ENCODE measurements around the gene MCC.

The MCC gene

DNA sequence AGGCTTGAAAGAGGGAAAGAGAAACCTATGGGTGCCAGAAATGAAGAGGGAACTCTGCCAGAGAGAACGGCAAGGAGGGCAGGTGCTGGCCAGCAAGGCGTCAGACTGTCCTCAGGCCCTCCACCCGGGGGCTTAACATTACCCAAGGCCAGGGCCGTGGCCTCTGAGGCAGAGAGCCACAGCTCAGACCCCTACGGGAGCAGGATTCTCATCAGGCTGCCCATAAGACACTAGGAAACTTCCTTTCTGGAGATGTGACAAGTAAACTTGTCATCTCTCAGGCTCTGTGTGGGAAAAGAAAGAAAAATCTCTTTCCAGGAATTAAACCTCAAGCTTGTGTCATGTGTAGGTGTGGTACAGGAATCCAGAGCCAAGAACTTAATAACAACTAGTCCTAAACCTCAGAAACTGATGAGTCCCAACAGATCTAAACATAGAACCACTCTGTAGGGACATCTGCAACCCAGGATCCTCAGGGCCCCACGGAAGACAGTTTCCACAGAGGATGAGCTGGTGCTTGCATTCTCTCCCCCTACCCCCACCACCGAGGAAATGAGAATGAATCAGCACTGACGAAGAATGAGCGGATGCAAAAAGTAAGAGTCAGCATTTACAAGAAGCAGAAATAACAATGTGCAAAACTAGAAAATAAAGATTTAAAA lies 437.4 kb downstream of the MCC start:
- no peak overlapping the region for H3K27ac ChIP-seq (ENCODE audit: low read depth, low read length)
- no peaks in the 10 kb centered on the region for H3K79me1 ChIP-seq (ENCODE audit: low read length)
- no peak overlapping the region for H2BK12ac ChIP-seq (ENCODE audit: low read length)
- no peaks in the 10 kb centered on the region for H3K79me2 ChIP-seq (ENCODE audit: control insufficient read depth, insufficient read depth, low read length, poor library complexity)
- peaks cover 1% of the 10 kb centered on the region for H3K9me3 ChIP-seq (ENCODE audit: insufficient read depth, low read depth, low read length)
- no peak overlapping the region for H3K23ac ChIP-seq (ENCODE audit: low read length)
- no peaks in the 10 kb centered on the region for H3K27me3 ChIP-seq (ENCODE audit: insufficient read depth, low read length)
- H3K4me2 ChIP-seq (ENCODE audit: low read length) = no peak overlapping the region
- no peak overlapping the region for H3K18ac ChIP-seq (ENCODE audit: low read length)
- peak in 1 of 2 donors; percentile 9 for DNase-seq
- H2AFZ ChIP-seq (ENCODE audit: insufficient read depth, low read length, poor library complexity) = no peak overlapping the region
- H2BK120ac ChIP-seq (ENCODE audit: insufficient read depth, low read length, poor library complexity) = no peak overlapping the region
- no peak overlapping the region for H3K4me3 ChIP-seq (ENCODE audit: low read depth, low read length)
- no peak overlapping the region for H2AK5ac ChIP-seq (ENCODE audit: low read length)
- H3K9ac ChIP-seq (ENCODE audit: low read length) = no peak overlapping the region
- H4K12ac ChIP-seq (ENCODE audit: low read depth, low read length) = no peak overlapping the region
- H4K91ac ChIP-seq (ENCODE audit: low read depth, low read length) = no peak overlapping the region
- H3K4ac ChIP-seq (ENCODE audit: low read depth, low read length) = no peak overlapping the region
- WGBS (ENCODE audit: extremely low coverage, insufficient coverage, insufficient read length) = no CpG with 5 or more reads among the region's 9 CpGs
- no peak overlapping the region for H4K8ac ChIP-seq (ENCODE audit: low read depth, low read length)
- no peak overlapping the region for H2BK5ac ChIP-seq (ENCODE audit: low read depth, low read length, poor library complexity)
- no peak overlapping the region for H3K14ac ChIP-seq (ENCODE audit: low read length)
- no peaks in the 10 kb centered on the region for H3K36me3 ChIP-seq (ENCODE audit: control insufficient read depth in 1 of 2, insufficient read depth in 2 of 2, low read length in 2 of 2)
- H3K4me1 ChIP-seq (ENCODE audit: control insufficient read depth in 1 of 2, insufficient read depth in 2 of 2, low read length in 2 of 2) = peaks cover 11 to 15% of the 10 kb centered on the region in 2 experiments

DNA sequence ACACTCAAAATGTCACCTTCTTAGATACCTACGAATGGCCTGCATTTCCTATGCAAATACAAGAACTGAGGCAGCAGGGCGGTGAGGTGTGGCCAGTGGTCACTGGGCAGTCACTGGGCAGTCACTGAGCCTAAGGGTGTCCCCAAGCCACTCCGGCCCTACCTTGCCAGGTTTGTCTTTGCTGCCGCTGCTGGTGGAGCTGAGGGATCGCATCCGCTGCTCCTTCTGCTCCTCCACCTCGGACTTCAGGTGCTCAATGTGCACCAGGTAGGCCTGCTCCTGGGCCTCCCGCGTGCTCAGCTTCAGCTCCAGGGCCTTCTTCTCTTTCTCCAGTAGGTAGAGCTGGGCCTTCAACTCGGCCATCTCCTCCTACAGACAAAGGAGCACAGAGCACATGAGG lies 439.3 kb downstream of the MCC start:
- Histone ChIP-seq H2BK5ac (ENCODE audit: low read depth, low read length, poor library complexity) (no peak overlapping the region), H3K4me2 (ENCODE audit: low read length) (no peak overlapping the region), H3K27ac (ENCODE audit: low read depth, low read length) (no peak overlapping the region), H2BK12ac (ENCODE audit: low read length) (no peak overlapping the region), H4K8ac (ENCODE audit: low read depth, low read length) (no peak overlapping the region), H3K79me2 (ENCODE audit: control insufficient read depth, insufficient read depth, low read length, poor library complexity) (no peaks in the 10 kb centered on the region), H4K91ac (ENCODE audit: low read depth, low read length) (no peak overlapping the region), H3K9ac (ENCODE audit: low read length) (no peak overlapping the region), H3K4me3 (ENCODE audit: low read depth, low read length) (peak overlapping the region; percentile 61), H3K23ac (ENCODE audit: low read length) (no peak overlapping the region), H2AFZ (ENCODE audit: insufficient read depth, low read length, poor library complexity) (no peak overlapping the region), H3K4me1 (ENCODE audit: control insufficient read depth in 1 of 2, insufficient read depth in 2 of 2, low read length in 2 of 2) (peaks cover 11 to 15% of the 10 kb centered on the region in 2 experiments), H3K9me3 (ENCODE audit: insufficient read depth, low read depth, low read length) (peaks cover 1% of the 10 kb centered on the region), H3K14ac (ENCODE audit: low read length) (no peak overlapping the region), H3K4ac (ENCODE audit: low read depth, low read length) (no peak overlapping the region), H2AK5ac (ENCODE audit: low read length) (no peak overlapping the region), H3K79me1 (ENCODE audit: low read length) (no peaks in the 10 kb centered on the region), H3K36me3 (ENCODE audit: control insufficient read depth in 1 of 2, insufficient read depth in 2 of 2, low read length in 2 of 2) (no peaks in the 10 kb centered on the region), H2BK120ac (ENCODE audit: insufficient read depth, low read length, poor library complexity) (no peak overlapping the region), H3K18ac (ENCODE audit: low read length) (no peak overlapping the region), H3K27me3 (ENCODE audit: insufficient read depth, low read length) (no peaks in the 10 kb centered on the region), H4K12ac (ENCODE audit: low read depth, low read length) (no peak overlapping the region)
- DNase-seq = no peak
- no CpG with 5 or more reads among the region's 10 CpGs for WGBS (ENCODE audit: extremely low coverage, insufficient coverage, insufficient read length)

DNA sequence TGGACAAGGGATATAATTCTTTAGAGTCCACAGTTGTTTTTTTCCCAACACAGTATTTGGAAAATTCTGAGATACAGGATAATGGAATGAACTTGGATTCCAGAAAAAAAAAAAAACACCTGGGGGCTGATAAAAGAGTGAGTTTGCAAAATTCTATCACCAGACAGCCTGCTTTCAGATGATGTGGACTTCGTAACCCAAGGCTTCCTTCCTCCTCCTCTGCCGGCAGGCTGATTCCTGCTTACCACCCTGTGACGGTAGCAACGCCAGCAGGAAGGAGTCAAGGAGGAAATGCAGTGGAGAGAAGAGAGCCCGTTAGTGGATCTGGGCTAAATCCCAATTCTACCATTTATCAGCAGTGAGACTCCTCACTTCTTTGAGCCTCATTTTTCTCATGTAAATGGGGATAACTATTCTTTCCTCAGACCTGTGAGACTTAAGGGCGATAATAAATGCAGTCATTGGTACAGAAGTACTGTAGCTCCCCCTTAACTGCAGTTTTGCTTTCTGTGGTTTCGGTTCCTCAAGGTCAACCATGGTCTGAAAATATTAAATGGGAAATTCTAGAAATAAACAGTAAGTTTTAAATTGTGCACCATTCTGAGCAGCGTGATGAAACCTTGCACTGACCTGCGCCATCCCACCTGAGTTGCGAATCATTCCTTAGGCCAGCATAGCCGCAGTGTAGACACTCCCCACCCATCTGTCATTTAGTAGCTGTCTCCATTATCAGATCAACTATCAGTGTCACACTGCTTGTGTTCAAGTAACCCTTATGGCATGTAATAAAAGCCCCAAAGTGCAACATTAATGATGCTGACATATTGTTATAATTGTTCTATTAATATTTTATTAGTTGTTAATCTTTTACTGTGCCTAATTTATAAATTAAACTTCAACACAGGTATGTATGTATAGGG lies 440.3 kb downstream of the MCC start:
- no peaks in the 10 kb centered on the region for H3K79me2 ChIP-seq (ENCODE audit: control insufficient read depth, insufficient read depth, low read length, poor library complexity)
- H3K4me3 ChIP-seq (ENCODE audit: low read depth, low read length) = no peak overlapping the region
- no peak overlapping the region for H3K9ac ChIP-seq (ENCODE audit: low read length)
- H3K14ac ChIP-seq (ENCODE audit: low read length) = no peak overlapping the region
- H3K23ac ChIP-seq (ENCODE audit: low read length) = no peak overlapping the region
- H2BK120ac ChIP-seq (ENCODE audit: insufficient read depth, low read length, poor library complexity) = no peak overlapping the region
- H3K9me3 ChIP-seq (ENCODE audit: insufficient read depth, low read depth, low read length) = peaks cover 1% of the 10 kb centered on the region
- H3K27ac ChIP-seq (ENCODE audit: low read depth, low read length) = no peak overlapping the region
- H2BK5ac ChIP-seq (ENCODE audit: low read depth, low read length, poor library complexity) = no peak overlapping the region
- H4K91ac ChIP-seq (ENCODE audit: low read depth, low read length) = no peak overlapping the region
- WGBS (ENCODE audit: extremely low coverage, insufficient coverage, insufficient read length) = no CpG with 5 or more reads among the region's 11 CpGs
- no peak overlapping the region for H4K8ac ChIP-seq (ENCODE audit: low read depth, low read length)
- H3K18ac ChIP-seq (ENCODE audit: low read length) = no peak overlapping the region
- no peak overlapping the region for H3K4ac ChIP-seq (ENCODE audit: low read depth, low read length)
- H4K12ac ChIP-seq (ENCODE audit: low read depth, low read length) = no peak overlapping the region
- peak; percentile 66 to 87 for DNase-seq
- no peak overlapping the region for H3K4me2 ChIP-seq (ENCODE audit: low read length)
- H2BK12ac ChIP-seq (ENCODE audit: low read length) = no peak overlapping the region
- no peaks in the 10 kb centered on the region for H3K36me3 ChIP-seq (ENCODE audit: control insufficient read depth in 1 of 2, insufficient read depth in 2 of 2, low read length in 2 of 2)
- no peak overlapping the region for H2AK5ac ChIP-seq (ENCODE audit: low read length)
- H2AFZ ChIP-seq (ENCODE audit: insufficient read depth, low read length, poor library complexity) = no peak overlapping the region
- no peaks in the 10 kb centered on the region for H3K27me3 ChIP-seq (ENCODE audit: insufficient read depth, low read length)
- H3K4me1 ChIP-seq (ENCODE audit: control insufficient read depth in 1 of 2, insufficient read depth in 2 of 2, low read length in 2 of 2) = peaks cover 6 to 10% of the 10 kb centered on the region in 2 experiments
- H3K79me1 ChIP-seq (ENCODE audit: low read length) = no peaks in the 10 kb centered on the region

DNA sequence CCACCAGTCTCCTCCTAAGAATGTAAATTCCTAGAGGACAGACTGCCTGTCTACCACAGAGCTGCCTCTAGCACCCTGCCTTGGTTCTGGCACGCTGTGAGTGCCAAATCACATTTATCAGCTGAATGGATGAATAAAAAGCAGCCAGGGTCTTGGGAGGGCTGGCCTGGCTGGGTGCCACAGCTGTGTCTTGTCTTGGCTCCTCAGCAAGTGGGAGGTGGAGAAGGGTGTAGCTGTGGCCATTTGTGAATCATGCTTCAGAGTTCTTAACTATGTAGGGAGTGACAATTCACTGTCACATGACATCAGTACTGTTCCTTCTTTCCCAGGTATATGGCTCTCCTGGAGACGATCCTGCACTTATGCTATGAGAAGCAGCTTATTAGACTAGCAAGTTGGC lies 441.0 kb downstream of the MCC start:
- Histone ChIP-seq H3K36me3 (ENCODE audit: control insufficient read depth in 1 of 2, insufficient read depth in 2 of 2, low read length in 2 of 2) (no peaks in the 10 kb centered on the region), H3K79me1 (ENCODE audit: low read length) (no peaks in the 10 kb centered on the region), H3K23ac (ENCODE audit: low read length) (no peak overlapping the region), H2BK12ac (ENCODE audit: low read length) (no peak overlapping the region), H3K79me2 (ENCODE audit: control insufficient read depth, insufficient read depth, low read length, poor library complexity) (no peaks in the 10 kb centered on the region), H3K9me3 (ENCODE audit: insufficient read depth, low read depth, low read length) (peaks cover 1% of the 10 kb centered on the region), H3K14ac (ENCODE audit: low read length) (no peak overlapping the region), H2AK5ac (ENCODE audit: low read length) (no peak overlapping the region), H3K4me1 (ENCODE audit: control insufficient read depth in 1 of 2, insufficient read depth in 2 of 2, low read length in 2 of 2) (peaks cover 6 to 10% of the 10 kb centered on the region in 2 experiments), H3K18ac (ENCODE audit: low read length) (no peak overlapping the region), H4K8ac (ENCODE audit: low read depth, low read length) (no peak overlapping the region), H4K12ac (ENCODE audit: low read depth, low read length) (no peak overlapping the region), H3K4me2 (ENCODE audit: low read length) (no peak overlapping the region), H3K4me3 (ENCODE audit: low read depth, low read length) (no peak overlapping the region), H4K91ac (ENCODE audit: low read depth, low read length) (peak overlapping the region; percentile 3), H3K27ac (ENCODE audit: low read depth, low read length) (no peak overlapping the region), H3K4ac (ENCODE audit: low read depth, low read length) (no peak overlapping the region), H3K27me3 (ENCODE audit: insufficient read depth, low read length) (no peaks in the 10 kb centered on the region), H2BK120ac (ENCODE audit: insufficient read depth, low read length, poor library complexity) (no peak overlapping the region), H3K9ac (ENCODE audit: low read length) (no peak overlapping the region), H2AFZ (ENCODE audit: insufficient read depth, low read length, poor library complexity) (no peak overlapping the region), H2BK5ac (ENCODE audit: low read depth, low read length, poor library complexity) (no peak overlapping the region)
- DNase-seq = peak; percentile 65 to 85
- WGBS (ENCODE audit: extremely low coverage, insufficient coverage, insufficient read length) = no CpG with 5 or more reads among the region's 2 CpGs
